Measurements from ENCODE around the gene RTP3. TPM values are rescaled to one million over a fixed set of nuclear protein-coding genes. Genes with fewer than 3 reads are reported as not detected.
A peak's percentile ranks its signal among the peaks of the same experiment; 100 is the strongest.

Gene RTP3
- total RNA-seq, 2 donors from 2014 or later: not detected

GRCh38 chr3:46538803-46539442, 41.1 kb downstream of the RTP3 start:
- Histone ChIP-seq H3K27ac (peak overlapping the region in 1 of 4 donors; percentile 38), H3K4me1 (no peaks in the 10 kb centered on the region), H3K4me3 (no peak overlapping the region), H3K27me3 (no peaks in the 10 kb centered on the region), H3K9me3 (no peaks in the 10 kb centered on the region), H3K36me3 (replicated peaks in 1 of 2; ENCODE audit: insufficient read depth in 1 of 2, low read depth in 2 of 2) (no peaks in the 10 kb centered on the region)
- TF ChIP-seq, protein P1, sequence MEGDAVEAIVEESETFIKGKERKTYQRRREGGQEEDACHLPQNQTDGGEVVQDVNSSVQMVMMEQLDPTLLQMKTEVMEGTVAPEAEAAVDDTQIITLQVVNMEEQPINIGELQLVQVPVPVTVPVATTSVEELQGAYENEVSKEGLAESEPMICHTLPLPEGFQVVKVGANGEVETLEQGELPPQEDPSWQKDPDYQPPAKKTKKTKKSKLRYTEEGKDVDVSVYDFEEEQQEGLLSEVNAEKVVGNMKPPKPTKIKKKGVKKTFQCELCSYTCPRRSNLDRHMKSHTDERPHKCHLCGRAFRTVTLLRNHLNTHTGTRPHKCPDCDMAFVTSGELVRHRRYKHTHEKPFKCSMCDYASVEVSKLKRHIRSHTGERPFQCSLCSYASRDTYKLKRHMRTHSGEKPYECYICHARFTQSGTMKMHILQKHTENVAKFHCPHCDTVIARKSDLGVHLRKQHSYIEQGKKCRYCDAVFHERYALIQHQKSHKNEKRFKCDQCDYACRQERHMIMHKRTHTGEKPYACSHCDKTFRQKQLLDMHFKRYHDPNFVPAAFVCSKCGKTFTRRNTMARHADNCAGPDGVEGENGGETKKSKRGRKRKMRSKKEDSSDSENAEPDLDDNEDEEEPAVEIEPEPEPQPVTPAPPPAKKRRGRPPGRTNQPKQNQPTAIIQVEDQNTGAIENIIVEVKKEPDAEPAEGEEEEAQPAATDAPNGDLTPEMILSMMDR (IDR thresholded peaks at IDR 0.05): no peak
- TF ChIP-seq POLR2A (IDR thresholded peaks at IDR 0.05): no peak
- intact Hi-C loops (cut with DNase I): no loop called here
- WGBS, 2 donors: 58 to 67% methylated on average over 14 of the region's 14 CpGs
- DNase-seq: peak in 3 of 4 donors; percentile 32 to 66 (median 42)
- no peak for ATAC-seq

GRCh38 chr3:46539443-46540005, 41.7 kb downstream of the RTP3 start:
- H3K27ac ChIP-seq: peak overlapping the region in 1 of 4 donors; percentile 17
- WGBS, 2 donors: 86 to 91% methylated on average over 9 of the region's 9 CpGs
- H3K4me1 ChIP-seq: no peaks in the 10 kb centered on the region
- H3K9me3 ChIP-seq: no peaks in the 10 kb centered on the region
- DNase-seq (no peak), ATAC-seq (no peak)
- no peak overlapping the region for H3K4me3 ChIP-seq
- no peaks in the 10 kb centered on the region for H3K36me3 ChIP-seq (replicated peaks in 1 of 2; ENCODE audit: insufficient read depth in 1 of 2, low read depth in 2 of 2)
- intact Hi-C loops (cut with DNase I): no loop called here
- TF ChIP-seq, protein P1 (IDR thresholded peaks at IDR 0.05): no peak
- no peak for TF ChIP-seq POLR2A (IDR thresholded peaks at IDR 0.05)
- H3K27me3 ChIP-seq: no peaks in the 10 kb centered on the region

GRCh38 chr3:46540550-46540949, 42.8 kb downstream of the RTP3 start:
- H3K36me3 ChIP-seq (replicated peaks in 1 of 2; ENCODE audit: insufficient read depth in 1 of 2, low read depth in 2 of 2): no peaks in the 10 kb centered on the region
- no peak overlapping the region for H3K27ac ChIP-seq
- H3K4me1 ChIP-seq: no peaks in the 10 kb centered on the region
- H3K4me3 ChIP-seq: no peak overlapping the region
- intact Hi-C loops (cut with DNase I): no loop called here
- DNase-seq: no peak
- ATAC-seq: no peak
- no peaks in the 10 kb centered on the region for H3K27me3 ChIP-seq
- WGBS, 2 donors: 76 to 83% methylated on average over 4 of the region's 4 CpGs
- TF ChIP-seq POLR2A (IDR thresholded peaks at IDR 0.05): no peak
- TF ChIP-seq, protein P1 (IDR thresholded peaks at IDR 0.05): no peak
- no peaks in the 10 kb centered on the region for H3K9me3 ChIP-seq

DNA sequence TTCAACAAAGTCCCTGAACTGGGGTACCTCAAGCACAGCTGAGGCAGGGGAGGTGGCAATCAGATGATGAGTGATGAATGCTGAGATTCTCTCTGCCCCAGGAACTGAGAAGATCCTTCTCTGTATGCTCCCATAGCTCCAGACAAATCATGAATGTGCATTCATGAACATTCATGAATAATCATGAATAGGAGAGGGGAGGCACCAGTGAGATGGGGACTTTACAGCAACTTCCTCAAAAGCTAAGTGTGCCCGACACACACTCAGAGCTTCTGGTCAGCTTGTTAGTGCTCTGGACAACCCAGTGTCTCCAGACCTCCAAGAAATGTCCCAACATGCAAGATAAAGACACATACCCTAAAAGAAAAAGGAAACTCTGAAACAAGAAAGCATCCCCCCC, 44.1 kb downstream of the RTP3 start:
- intact Hi-C loops (cut with DNase I): no loop called here
- ATAC-seq (no peak), DNase-seq (no peak)
- no peaks in the 10 kb centered on the region for H3K36me3 ChIP-seq (replicated peaks in 1 of 2; ENCODE audit: insufficient read depth in 1 of 2, low read depth in 2 of 2)
- H3K4me1 ChIP-seq: no peaks in the 10 kb centered on the region
- H3K9me3 ChIP-seq: no peaks in the 10 kb centered on the region
- no peak for TF ChIP-seq POLR2A (IDR thresholded peaks at IDR 0.05)
- 69 to 89% methylated on average over 1 of the region's 1 CpG for WGBS, 2 donors
- H3K27me3 ChIP-seq: no peaks in the 10 kb centered on the region
- H3K27ac ChIP-seq: no peak overlapping the region
- no peak overlapping the region for H3K4me3 ChIP-seq

DNA sequence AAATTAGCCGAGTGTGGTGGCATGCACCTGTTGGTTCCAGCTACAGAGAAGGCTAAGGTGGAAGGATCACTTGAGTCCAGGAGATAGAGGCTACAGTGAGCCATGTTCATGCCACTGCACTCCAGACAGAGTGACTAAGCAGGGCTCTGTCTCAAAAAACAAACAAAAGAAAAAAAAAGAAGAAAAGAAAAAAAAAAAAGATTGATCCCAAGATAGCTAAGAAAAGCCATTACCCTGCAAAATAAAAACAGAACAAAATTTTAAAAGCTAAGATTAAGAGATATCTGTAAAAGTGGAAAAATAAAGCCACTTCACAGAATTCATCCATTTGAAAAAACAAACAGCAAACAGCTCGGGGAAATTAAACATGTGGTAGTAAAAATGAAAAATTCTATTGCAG, 44.6 kb downstream of the RTP3 start:
- Histone ChIP-seq H3K4me1 (no peaks in the 10 kb centered on the region), H3K9me3 (no peaks in the 10 kb centered on the region), H3K27ac (no peak overlapping the region), H3K27me3 (no peaks in the 10 kb centered on the region), H3K4me3 (no peak overlapping the region), H3K36me3 (replicated peaks in 1 of 2; ENCODE audit: insufficient read depth in 1 of 2, low read depth in 2 of 2) (no peaks in the 10 kb centered on the region)
- intact Hi-C loops (cut with DNase I): no loop called here
- DNase-seq (no peak), ATAC-seq (no peak)
- TF ChIP-seq, protein P1 (IDR thresholded peaks at IDR 0.05): no peak
- TF ChIP-seq POLR2A (IDR thresholded peaks at IDR 0.05): no peak
- 60 to 73% methylated on average over 2 of the region's 2 CpGs for WGBS, 2 donors

All from body of pancreas (tissue), 4 donors.